Activated T-helper 2 cell treated with anti-CD3 and anti-CD28 coated beads, Interferon-gamma antibody, Interleukin-2, Interleukin-4, amounts not matched to agents 10 μg/mL and 5 μg/mL and 100 μg/mL, durations not matched to agents 14 hours and 24 hours and 36 hours (primary cell): ENCODE results near the gene TPCN1. TPM values are rescaled to one million over a fixed set of nuclear protein-coding genes. Genes with fewer than 3 reads are reported as not detected.

ENCODE experiments used
- DNase-seq: peaks from one replicate; pipeline ENCODE4 v3.0.0; 2021; ENCODE audit warnings: low spot score
- H3K27ac Mint-ChIP-seq: one replicate; pipeline ENCODE4 v1.8.0; 2021; ENCODE audit warnings: mixed read lengths
- H3K27me3 Mint-ChIP-seq: one replicate; pipeline ENCODE4 v1.8.0; 2021; ENCODE audit warnings: low read depth, mixed read lengths
- H3K36me3 Mint-ChIP-seq: one replicate; pipeline ENCODE4 v1.8.0; 2021; ENCODE audit warnings: low read depth, mixed read lengths
- H3K4me1 Mint-ChIP-seq: one replicate; pipeline ENCODE4 v1.8.0; 2021; ENCODE audit warnings: low read depth, mixed read lengths
- H3K4me3 Mint-ChIP-seq: one replicate; pipeline ENCODE4 v1.8.0; 2021; ENCODE audit warnings: low read depth, mild to moderate bottlenecking, moderate library complexity, mixed read lengths
- H3K9me3 Mint-ChIP-seq: one replicate; pipeline ENCODE4 v1.8.0; 2021; ENCODE audit warnings: mixed read lengths
- intact Hi-C: fragments of 100-400 bp; cut with micrococcal nuclease; formaldehyde crosslinking; loops from one replicate; pipeline ENCODE4 v1.15.1; 2023
- total RNA-seq: library from RNA; stranded (reverse); gene quantifications from 2 replicates; pipeline ENCODE4 v1.2.3, GENCODE V29; 2022

Gene TPCN1
- total RNA-seq, 1 donor from 2014 or later: 47.5 TPM

DNA sequence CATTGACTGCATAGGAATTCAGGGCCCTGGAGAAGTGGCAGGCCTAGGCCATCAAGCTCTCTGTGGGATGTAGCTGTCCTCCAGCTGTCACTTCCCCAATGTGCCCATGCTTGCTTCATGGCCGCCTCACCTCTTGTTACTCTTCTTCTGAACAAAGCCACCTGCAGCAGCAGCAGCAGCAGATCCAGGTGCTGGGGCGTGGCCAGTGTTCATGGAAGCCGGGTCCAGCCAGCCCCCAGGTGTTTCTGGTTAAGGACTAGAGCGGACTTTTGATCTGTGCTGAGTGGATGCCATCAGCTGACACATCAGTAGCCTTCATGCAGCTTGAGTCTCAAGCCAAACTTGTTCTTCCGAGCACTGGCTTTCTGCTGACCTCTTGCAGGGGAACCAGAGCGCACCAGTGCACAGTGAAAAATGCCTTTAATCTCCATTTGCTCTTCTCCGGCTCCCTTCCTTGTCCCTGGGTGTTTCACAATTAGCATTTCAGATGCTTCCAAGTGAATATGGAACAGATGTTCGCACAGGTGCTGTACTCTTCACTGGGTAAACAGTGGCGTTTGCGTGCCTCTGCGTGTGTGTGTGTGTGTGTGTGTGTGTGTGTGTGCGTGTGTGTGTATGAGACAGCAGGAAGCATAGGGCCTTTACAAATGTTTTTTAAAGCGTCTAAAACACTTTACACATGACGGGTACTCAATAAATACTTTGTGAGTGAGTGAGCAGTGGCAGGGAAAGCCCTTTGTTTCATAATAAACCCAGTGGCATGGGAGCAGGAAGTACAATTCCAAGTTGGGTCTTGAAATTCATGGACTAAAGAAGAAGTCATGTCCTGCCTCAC is 20.1 kb downstream of the TPCN1 start:
- DNase-seq: no peak
- no peaks in the 10 kb centered on the region for H3K27me3 Mint-ChIP-seq
- peaks cover 5% of the 10 kb centered on the region for H3K4me1 Mint-ChIP-seq
- H3K9me3 Mint-ChIP-seq: no peaks in the 10 kb centered on the region
- H3K4me3 Mint-ChIP-seq: no peak overlapping the region
- peaks cover 41% of the 10 kb centered on the region for H3K36me3 Mint-ChIP-seq
- intact Hi-C loops: no loop called here
- no peak overlapping the region for H3K27ac Mint-ChIP-seq

DNA sequence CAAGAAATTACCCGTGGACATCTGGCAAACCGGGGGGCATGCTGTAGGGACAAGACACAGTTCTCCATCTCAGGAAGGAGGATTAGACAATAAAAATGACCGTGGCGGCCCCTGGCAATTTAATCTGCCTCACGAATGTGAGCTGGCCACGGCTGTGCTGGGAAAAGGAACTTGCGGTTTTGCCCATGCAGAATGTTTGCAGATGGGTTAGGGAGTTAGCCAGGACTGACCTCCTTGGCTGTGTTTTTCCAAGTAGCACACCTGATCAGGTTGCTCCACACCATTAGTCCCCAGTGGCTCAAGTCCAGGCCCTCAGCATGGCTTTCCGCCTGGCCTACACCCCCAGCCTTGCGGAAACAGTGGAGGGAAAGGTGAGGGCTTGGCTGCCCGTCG is 20.8 kb downstream of the TPCN1 start:
- H3K27me3 Mint-ChIP-seq: no peaks in the 10 kb centered on the region
- no peaks in the 10 kb centered on the region for H3K9me3 Mint-ChIP-seq
- H3K36me3 Mint-ChIP-seq: peaks cover 38% of the 10 kb centered on the region
- DNase-seq: no peak
- intact Hi-C loops: no loop called here
- no peak overlapping the region for H3K27ac Mint-ChIP-seq
- H3K4me1 Mint-ChIP-seq: peaks cover 5% of the 10 kb centered on the region
- H3K4me3 Mint-ChIP-seq: no peak overlapping the region

DNA sequence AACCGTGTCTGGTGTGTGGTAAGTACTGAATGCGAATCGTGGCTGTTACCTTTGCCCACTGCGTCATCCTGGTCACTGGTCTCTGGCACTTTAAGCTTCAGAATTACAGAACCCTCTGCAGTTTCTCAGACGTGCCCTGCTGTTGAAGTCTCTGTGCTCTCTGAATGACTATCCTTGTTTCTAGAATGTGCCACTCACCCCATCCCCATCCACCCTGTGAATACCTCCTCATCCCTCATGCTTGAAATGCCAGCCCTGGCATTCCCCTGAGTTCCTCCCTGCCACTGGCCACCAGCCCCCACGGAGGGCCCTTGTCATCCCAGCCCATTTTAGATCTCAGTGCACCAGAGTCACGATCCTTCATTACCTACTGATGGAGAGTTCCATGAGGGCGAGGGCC is 21.3 kb downstream of the TPCN1 start:
- Mint-ChIP-seq H3K27ac (no peak overlapping the region), H3K4me3 (no peak overlapping the region), H3K27me3 (no peaks in the 10 kb centered on the region), H3K4me1 (peaks cover 5% of the 10 kb centered on the region), H3K9me3 (no peaks in the 10 kb centered on the region), H3K36me3 (peaks cover 38% of the 10 kb centered on the region)
- intact Hi-C loops: no loop called here
- DNase-seq: no peak

DNA sequence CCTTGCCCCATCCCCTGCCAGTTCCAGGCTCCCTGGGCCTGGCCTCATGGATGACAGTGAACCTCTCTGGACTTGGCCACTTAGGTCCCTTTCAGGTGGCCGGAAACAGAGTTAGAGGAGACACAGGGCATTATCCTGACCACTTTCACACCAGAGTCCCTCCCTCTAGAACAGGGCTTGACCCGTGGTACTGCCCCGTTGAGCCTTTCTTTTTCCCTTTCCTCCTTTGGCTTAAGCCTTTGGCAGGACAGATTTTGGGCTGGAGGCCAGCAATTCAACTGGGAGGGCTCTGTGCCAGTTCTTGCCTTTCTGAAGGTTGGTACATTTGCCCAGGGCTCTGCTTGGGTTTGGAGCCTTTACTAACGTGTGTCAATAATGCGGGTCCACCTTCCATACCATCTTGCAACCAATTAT is 22.8 kb downstream of the TPCN1 start:
- peaks cover 37% of the 10 kb centered on the region for H3K36me3 Mint-ChIP-seq
- intact Hi-C loops: no loop called here
- DNase-seq: no peak
- peaks cover 5% of the 10 kb centered on the region for H3K4me1 Mint-ChIP-seq
- no peaks in the 10 kb centered on the region for H3K27me3 Mint-ChIP-seq
- no peaks in the 10 kb centered on the region for H3K9me3 Mint-ChIP-seq
- peak overlapping the region; percentile 70 for H3K27ac Mint-ChIP-seq
- H3K4me3 Mint-ChIP-seq: no peak overlapping the region

DNA sequence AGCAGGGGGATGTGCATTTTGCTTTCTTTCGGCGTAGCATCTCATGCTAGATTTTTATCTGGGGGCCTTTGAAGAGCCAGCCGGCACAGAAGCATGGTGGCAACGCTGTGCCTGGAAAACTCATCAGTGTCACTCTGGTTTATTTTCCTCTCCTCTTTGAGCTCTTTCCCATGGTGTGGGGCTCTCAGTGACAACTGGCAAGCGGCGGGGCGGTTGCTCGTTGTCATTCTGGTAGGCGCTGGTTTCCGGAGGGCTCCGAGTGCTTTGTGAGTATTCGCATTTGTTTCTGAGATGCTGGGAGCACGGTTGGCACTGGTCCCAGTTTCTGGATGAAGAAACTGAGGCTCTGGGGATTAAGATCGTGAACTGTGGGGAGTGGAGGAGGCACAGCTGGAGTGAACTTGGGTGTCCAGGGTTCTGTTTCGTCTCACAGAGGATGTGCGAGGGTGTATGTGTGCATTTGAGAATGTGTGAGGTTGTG is 23.3 kb downstream of the TPCN1 start:
- DNase-seq: no peak

DNA sequence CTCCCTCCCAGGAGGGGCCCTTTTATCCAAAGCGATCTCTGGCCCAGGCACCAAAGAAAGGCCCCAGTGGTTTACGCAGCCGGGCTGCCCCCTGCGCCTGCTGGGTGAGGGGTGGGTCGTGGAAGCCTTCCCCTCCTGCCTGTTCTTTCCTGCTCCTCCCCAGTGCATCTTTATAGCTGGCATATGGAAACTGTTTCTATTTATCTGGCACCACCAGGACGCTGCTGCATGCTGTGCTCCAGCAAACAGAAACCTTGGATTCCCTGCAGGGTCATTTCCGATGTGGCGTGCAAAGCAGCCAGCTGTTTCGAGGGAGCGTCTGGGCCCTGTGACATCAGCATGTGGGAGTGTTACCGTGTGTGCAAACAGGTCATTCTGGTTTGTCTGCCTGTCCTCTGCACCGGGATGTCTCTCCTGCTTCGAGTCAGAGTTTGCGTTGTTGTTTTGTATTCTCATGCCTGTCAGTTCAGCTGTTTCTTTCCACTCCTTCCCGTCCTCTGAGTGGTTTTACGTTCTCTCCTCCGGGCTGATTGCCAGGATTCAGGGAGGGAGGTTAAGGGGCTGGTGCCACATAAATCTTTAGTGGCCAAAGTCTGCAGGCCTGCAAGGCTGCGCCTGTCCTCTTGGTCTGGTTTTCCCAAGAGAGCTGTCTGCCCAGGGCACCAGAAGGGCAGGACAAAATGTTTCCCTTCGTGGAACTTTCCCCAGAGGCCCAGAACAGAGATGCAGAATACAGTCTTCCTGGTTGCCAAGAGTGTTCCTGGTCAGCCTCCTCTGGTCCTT is 24.6 kb downstream of the TPCN1 start:
- Mint-ChIP-seq H3K27ac (no peak overlapping the region), H3K4me1 (peaks cover 5% of the 10 kb centered on the region), H3K27me3 (no peaks in the 10 kb centered on the region), H3K36me3 (peaks cover 36% of the 10 kb centered on the region), H3K9me3 (no peaks in the 10 kb centered on the region), H3K4me3 (no peak overlapping the region)
- intact Hi-C loops: no loop called here
- DNase-seq: no peak

More for the DNA sequence above, 23.3 kb downstream of the TPCN1 start:
- H3K36me3 Mint-ChIP-seq: peaks cover 33% of the 10 kb centered on the region
- H3K9me3 Mint-ChIP-seq: no peaks in the 10 kb centered on the region
- peaks cover 5% of the 10 kb centered on the region for H3K4me1 Mint-ChIP-seq
- H3K4me3 Mint-ChIP-seq: peak overlapping the region; percentile 34
- peak overlapping the region; percentile 70 for H3K27ac Mint-ChIP-seq
- intact Hi-C loops: no loop called here
- H3K27me3 Mint-ChIP-seq: no peaks in the 10 kb centered on the region

DNA sequence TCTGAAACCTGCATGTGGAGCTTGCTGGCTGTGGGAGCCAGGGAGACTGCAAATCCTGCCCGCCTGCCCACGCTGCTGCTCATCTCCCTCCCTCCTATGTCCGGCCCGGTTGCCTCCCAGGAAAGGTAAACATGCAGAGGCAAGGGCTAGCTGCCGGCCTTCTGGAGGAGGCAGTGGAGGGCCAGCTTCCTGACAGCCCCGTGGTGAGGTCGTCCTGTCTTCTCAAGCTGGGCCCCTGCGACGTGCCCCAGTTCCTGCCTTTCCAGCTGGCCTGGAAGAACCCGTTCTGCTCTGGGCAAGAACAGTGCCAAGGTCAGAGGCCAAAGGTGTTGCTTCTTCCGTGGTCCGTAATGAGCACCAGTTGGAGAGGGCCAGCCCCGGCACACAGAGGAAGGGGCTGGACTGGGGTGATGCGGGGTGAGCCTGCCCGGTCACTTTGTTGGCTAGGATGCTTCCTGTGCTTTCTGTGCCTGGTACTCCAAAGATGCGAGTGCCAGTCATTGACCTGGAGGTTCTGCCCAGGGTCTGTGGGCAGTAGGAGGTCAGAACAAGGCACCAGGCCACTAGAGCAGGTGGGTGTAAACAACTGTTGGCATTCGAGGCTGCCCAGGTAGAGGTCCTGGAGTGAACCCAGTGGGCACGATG is 25.3 kb downstream of the TPCN1 start:
- Mint-ChIP-seq H3K27me3 (no peaks in the 10 kb centered on the region), H3K4me1 (peaks cover 5% of the 10 kb centered on the region), H3K9me3 (no peaks in the 10 kb centered on the region), H3K36me3 (peaks cover 35% of the 10 kb centered on the region), H3K27ac (no peak overlapping the region), H3K4me3 (no peak overlapping the region)
- intact Hi-C loops: no loop called here
- DNase-seq: no peak

DNA sequence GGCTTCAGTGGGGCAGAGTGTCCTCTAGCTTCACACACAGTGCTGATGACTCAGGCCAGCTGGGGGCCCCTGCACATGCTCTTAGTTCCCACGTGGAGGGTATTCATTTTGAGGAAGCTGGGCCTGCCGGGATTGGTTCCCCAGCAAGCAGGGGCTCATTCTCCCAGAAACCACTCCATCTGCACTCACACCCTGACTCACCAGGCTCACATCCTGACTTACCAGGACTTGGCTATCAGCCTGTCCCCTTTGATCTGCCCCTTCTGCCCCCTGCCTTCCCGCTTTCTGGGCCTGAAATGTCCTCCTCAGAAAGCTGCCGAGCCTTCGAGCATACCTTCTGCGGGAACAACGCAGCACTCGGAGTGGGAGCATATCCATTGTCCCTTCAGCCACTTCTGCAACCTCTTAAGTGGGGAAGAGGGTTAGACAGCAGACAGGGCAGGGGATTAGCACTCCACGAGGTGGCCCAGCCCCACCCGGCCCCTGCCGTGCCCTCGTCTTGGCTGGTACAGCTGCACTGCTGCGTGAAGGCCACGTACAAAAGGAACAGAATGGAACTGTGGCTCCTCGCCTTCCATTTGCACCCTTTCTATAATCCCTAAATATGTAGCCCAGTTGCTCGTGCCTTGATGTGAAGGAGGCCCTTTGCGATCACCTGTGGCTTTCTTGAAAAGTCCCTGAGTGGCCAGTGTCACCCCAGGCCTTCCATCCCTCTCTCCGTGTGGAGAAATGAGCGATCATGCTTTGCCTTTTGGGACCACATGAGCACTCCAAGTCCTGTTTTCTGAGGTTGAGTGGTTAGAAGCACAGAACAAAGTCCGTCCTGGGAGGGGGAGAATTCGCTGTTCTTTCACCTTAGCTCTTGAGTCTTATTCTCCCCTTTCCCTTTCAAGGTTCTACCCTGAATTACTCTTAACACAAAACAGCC is 26.1 kb downstream of the TPCN1 start:
- peaks cover 38% of the 10 kb centered on the region for H3K36me3 Mint-ChIP-seq
- no peaks in the 10 kb centered on the region for H3K27me3 Mint-ChIP-seq
- H3K9me3 Mint-ChIP-seq: no peaks in the 10 kb centered on the region
- intact Hi-C loops: no loop called here
- H3K27ac Mint-ChIP-seq: no peak overlapping the region
- H3K4me3 Mint-ChIP-seq: no peak overlapping the region
- DNase-seq: no peak
- peaks cover 5% of the 10 kb centered on the region for H3K4me1 Mint-ChIP-seq

DNA sequence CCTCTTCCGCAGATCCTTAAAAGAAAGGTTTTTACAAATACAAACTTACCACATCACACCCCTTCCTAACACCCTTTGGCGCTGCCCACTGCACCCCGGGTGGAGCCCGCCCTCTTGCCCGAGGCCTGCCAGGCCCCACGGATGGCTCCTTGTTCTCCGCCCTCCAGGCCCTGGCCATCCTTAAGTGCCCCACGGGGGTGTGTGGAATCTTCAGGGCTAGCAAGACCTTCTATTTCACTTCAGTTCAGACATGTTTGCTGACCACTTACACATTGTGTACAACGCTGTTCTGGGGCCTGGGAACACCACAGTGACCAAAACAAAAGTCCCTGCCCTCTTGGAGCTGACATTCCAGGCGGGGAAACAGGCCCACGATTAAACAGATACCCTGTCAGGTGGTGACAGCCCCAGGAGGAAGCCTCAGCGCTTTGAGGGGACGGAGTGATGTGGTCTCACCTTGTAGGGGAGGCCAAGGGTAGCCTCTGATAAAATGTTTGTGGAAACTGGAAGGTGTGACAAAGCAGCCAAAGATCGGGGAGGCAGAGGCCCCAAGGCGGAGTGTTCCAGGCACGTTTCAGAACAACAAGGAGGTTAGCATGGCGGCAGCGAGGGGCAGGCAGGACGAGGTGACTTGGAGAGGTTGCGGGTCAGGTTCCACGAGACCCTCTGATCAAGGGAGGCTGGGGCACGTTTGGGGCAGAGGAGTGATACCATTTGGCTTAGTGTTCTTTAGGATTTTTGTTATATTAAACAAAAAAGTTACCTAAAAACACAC is 27.0 kb downstream of the TPCN1 start:
- peaks cover under 1% of the 10 kb centered on the region for H3K9me3 Mint-ChIP-seq
- peaks cover 5% of the 10 kb centered on the region for H3K4me1 Mint-ChIP-seq
- peaks cover 38% of the 10 kb centered on the region for H3K36me3 Mint-ChIP-seq
- H3K4me3 Mint-ChIP-seq: no peak overlapping the region
- H3K27ac Mint-ChIP-seq: no peak overlapping the region
- intact Hi-C loops: no loop called here
- no peaks in the 10 kb centered on the region for H3K27me3 Mint-ChIP-seq
- no peak for DNase-seq

DNA sequence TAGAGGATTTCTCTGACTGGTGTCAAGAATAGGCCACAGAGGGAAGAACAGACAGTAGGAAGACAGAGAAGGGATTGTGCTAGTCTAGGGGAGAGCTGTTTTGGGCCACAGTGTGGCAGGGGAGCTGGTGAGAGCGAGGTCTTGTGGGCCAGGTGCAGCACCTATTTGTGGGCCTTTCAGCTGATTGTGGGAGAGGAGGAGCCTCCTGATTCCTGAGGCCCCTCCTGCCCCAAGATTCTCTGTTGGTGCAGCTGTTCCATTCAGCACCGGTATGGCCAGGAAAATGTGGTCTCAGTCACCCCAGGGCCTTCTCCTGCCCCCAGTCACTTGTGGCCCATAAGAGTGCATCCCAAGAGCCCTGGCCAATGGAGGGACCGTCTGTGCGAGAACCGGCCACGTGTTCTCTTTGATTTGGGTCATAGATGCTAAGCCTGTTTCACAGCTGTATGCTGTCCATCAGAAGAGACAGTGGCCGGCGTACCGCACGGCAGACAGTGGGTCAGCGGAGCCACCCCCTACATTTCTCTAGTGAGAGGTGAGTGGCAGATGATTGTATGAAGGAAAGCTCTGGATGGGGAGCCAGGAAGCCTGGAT is 27.7 kb downstream of the TPCN1 start:
- Mint-ChIP-seq H3K9me3 (peaks cover 7% of the 10 kb centered on the region), H3K4me1 (peaks cover 5% of the 10 kb centered on the region), H3K27ac (no peak overlapping the region), H3K4me3 (no peak overlapping the region), H3K36me3 (peaks cover 43% of the 10 kb centered on the region), H3K27me3 (no peaks in the 10 kb centered on the region)
- DNase-seq: no peak
- intact Hi-C loops: no loop called here

DNA sequence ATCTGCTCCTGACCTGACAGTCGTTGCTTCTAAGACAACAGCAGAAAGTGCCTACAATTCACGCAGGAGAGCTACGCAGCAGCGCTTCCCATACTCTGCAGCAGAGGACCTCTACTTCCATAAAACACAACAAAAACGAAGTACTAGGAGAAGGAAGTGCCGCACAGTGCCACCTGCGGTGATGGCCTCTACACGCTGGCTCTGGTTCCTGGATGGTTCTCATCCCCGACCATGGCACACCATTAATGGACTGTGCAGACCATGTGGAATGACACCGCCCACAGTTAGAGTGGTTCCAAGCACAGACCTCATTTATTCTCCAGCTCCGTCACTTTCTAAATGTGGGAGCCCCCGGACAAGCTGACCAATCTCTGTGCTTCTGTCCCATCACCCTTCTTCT is 28.3 kb downstream of the TPCN1 start:
- Mint-ChIP-seq H3K9me3 (peaks cover 7% of the 10 kb centered on the region), H3K36me3 (peaks cover 45% of the 10 kb centered on the region), H3K4me3 (no peak overlapping the region), H3K27me3 (no peaks in the 10 kb centered on the region), H3K27ac (no peak overlapping the region), H3K4me1 (peaks cover 3% of the 10 kb centered on the region)
- no peak for DNase-seq
- intact Hi-C loops: no loop called here
